Endodermal cell (in vitro differentiated cells): ENCODE data around the gene GRID1. TPM values are rescaled to one million over a fixed set of nuclear protein-coding genes. Genes with fewer than 3 reads are reported as not detected.

ENCODE experiments used
- DNase-seq: peaks from one replicate; pipeline ENCODE4 v3.0.0-alpha.2; 2017
- H3K27ac ChIP-seq: 2 replicates; pipeline ENCODE4 v1.5.1; 2013; ENCODE audit warnings: mild to moderate bottlenecking, low read depth, low read length, moderate library complexity
- H3K27me3 ChIP-seq: 2 replicates; pipeline ENCODE4 v1.6.1; 2013; ENCODE audit warnings: mild to moderate bottlenecking, low read length, moderate library complexity; ENCODE audit not compliant: insufficient read depth, control insufficient read depth, poor library complexity, severe bottlenecking
- H3K36me3 ChIP-seq: 2 replicates; pipeline ENCODE4 v1.7.0; 2013; ENCODE audit warnings: mild to moderate bottlenecking, low read length, moderate library complexity; ENCODE audit not compliant: control insufficient read depth, insufficient read depth
- H3K4me1 ChIP-seq: one replicate; pipeline ENCODE4 v1.7.0; 2013; ENCODE audit warnings: low read length; ENCODE audit not compliant: control insufficient read depth, insufficient read depth
- H3K4me3 ChIP-seq: 2 replicates; pipeline ENCODE4 v1.5.1; 2013; ENCODE audit warnings: mild to moderate bottlenecking, low read length, moderate library complexity
- H3K9ac ChIP-seq: 2 replicates; pipeline ENCODE4 v1.6.1; 2013; ENCODE audit warnings: mild to moderate bottlenecking, low read length, moderate library complexity; ENCODE audit not compliant: poor library complexity, severe bottlenecking; ENCODE audit errors: extremely low read depth
- H3K9me3 ChIP-seq: 2 replicates; pipeline ENCODE4 v1.6.1; 2013; ENCODE audit warnings: mild to moderate bottlenecking, low read length, moderate library complexity; ENCODE audit not compliant: control insufficient read depth
- H3K27ac Mint-ChIP-seq: 2 replicates; pipeline ENCODE4 v1.8.0; 2020; ENCODE audit warnings: mixed read lengths
- H3K27me3 Mint-ChIP-seq: 2 replicates; pipeline ENCODE4 v1.8.0; 2021; ENCODE audit warnings: mild to moderate bottlenecking, mixed read lengths; ENCODE audit not compliant: insufficient read depth
- H3K36me3 Mint-ChIP-seq: 2 replicates; pipeline ENCODE4 v1.8.0; 2020; ENCODE audit warnings: low read depth, mixed read lengths
- H3K4me1 Mint-ChIP-seq: 2 replicates; pipeline ENCODE4 v1.8.0; 2020; ENCODE audit warnings: mixed read lengths
- H3K4me3 Mint-ChIP-seq: 2 replicates; pipeline ENCODE4 v1.8.0; 2020; ENCODE audit warnings: mild to moderate bottlenecking, moderate library complexity, mixed read lengths
- H3K9me3 Mint-ChIP-seq: 2 replicates; pipeline ENCODE4 v1.8.0; 2020; ENCODE audit warnings: mild to moderate bottlenecking, mixed read lengths
- WGBS, 2 experiments: methylation state at CpG; one replicate each; pipeline versions ENCODE4 v1.1.5 to v1.1.7; 2013; ENCODE audit warnings: missing lambda C conversion rate in 2 of 2, mixed read lengths in 1 of 2; ENCODE audit not compliant: insufficient coverage in 1 of 2, insufficient read length in 1 of 2; 5-methylcytosine and 5-hydroxymethylcytosine counted together
- total RNA-seq, 2 donors: library from RNA; stranded (reverse); fragmentation: NEBNext Ultra II Directional in 1 of 2; extraction: Animal tissue kit (Norgen Biotek cat#: 25700) in 1 of 2; gene quantifications; 2 replicates in 1 of 2; 3 replicates in 1 of 2; pipeline ENCODE4 v1.2.1, GENCODE V29; 2021
- TF ChIP-seq, protein P1 (sequence below): fragments of 200-600 bp; sonication (generic); conservative IDR thresholded peaks from 2 replicates; pipeline ENCODE4 v1.5.0; 2021; ENCODE audit warnings: antibody characterized with exemption, mild to moderate bottlenecking

The GRID1 gene
- total RNA-seq, 2 donors from 2014 or later, result 0.13 to 0.53 TPM

DNA sequence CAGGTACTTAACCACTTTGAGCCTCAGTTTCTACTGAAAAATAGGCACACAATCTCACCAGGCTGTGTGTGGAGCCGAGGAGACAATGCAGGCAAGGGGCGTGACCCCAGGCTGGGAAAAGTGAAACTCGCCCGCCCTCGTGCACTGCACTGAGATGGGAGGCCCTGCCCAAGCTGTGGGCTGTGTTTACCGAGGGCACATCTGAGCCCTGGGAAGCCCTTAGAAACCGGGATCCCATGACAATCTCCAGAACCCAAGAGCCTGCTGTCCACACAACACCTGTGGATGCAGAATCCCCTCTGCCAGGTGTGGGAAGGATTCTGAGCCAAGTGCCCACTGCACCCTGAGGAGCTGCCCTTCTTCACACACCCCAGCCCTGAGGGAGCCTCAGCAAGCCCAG lies 198.3 kb downstream of the GRID1 start:
- Histone ChIP-seq H3K27ac (no peak overlapping the region), H3K4me3 (no peak overlapping the region), H3K9ac (no peak overlapping the region), H3K36me3 (no peaks in the 10 kb centered on the region), H3K9me3 (no peaks in the 10 kb centered on the region), H3K4me1 (no peaks in the 10 kb centered on the region), H3K27me3 (no peaks in the 10 kb centered on the region)
- Mint-ChIP-seq H3K9me3 (no peaks in the 10 kb centered on the region), H3K4me3 (no peak overlapping the region), H3K27ac (no peak overlapping the region), H3K27me3 (no peaks in the 10 kb centered on the region), H3K36me3 (no peaks in the 10 kb centered on the region), H3K4me1 (no peaks in the 10 kb centered on the region)
- 82 to 91% methylated on average over 2 to 7 of the region's 7 CpGs for whole genome bisulfite sequencing, 2 experiments
- TF ChIP-seq, protein P1, sequence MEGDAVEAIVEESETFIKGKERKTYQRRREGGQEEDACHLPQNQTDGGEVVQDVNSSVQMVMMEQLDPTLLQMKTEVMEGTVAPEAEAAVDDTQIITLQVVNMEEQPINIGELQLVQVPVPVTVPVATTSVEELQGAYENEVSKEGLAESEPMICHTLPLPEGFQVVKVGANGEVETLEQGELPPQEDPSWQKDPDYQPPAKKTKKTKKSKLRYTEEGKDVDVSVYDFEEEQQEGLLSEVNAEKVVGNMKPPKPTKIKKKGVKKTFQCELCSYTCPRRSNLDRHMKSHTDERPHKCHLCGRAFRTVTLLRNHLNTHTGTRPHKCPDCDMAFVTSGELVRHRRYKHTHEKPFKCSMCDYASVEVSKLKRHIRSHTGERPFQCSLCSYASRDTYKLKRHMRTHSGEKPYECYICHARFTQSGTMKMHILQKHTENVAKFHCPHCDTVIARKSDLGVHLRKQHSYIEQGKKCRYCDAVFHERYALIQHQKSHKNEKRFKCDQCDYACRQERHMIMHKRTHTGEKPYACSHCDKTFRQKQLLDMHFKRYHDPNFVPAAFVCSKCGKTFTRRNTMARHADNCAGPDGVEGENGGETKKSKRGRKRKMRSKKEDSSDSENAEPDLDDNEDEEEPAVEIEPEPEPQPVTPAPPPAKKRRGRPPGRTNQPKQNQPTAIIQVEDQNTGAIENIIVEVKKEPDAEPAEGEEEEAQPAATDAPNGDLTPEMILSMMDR, result no peak
- DNase-seq, result no peak

DNA sequence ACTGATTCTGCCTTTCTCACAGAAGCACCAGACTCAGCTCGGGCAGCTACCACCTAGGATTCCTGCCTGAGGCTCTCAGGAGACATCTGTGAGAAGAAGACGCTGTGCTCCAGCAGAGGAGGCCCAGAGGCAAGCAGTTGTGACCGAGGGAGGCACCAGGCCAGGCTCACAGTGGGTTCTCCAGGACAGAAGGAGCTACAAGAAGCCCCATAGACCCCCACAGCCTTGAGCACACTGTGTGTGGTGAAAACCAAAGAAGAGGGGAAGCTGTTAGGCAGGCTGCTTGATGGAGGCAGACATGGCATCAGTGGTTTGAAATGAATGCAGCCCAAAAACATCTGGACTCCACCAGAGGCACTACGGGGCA lies 198.8 kb downstream of the GRID1 start:
- H3K27ac Mint-ChIP-seq, result no peak overlapping the region
- no peaks in the 10 kb centered on the region for H3K27me3 Mint-ChIP-seq
- no peak for DNase-seq
- H3K4me1 Mint-ChIP-seq, result no peaks in the 10 kb centered on the region
- H3K9ac ChIP-seq, result no peak overlapping the region
- TF ChIP-seq, protein P1, result no peak
- H3K36me3 Mint-ChIP-seq, result no peaks in the 10 kb centered on the region
- no peak overlapping the region for H3K4me3 ChIP-seq
- no peak overlapping the region for H3K4me3 Mint-ChIP-seq
- H3K27me3 ChIP-seq, result no peaks in the 10 kb centered on the region
- no peaks in the 10 kb centered on the region for H3K9me3 ChIP-seq
- WGBS, 2 experiments, result 83 to 95% methylated on average over 3 to 4 of the region's 4 CpGs
- H3K36me3 ChIP-seq, result no peaks in the 10 kb centered on the region
- H3K27ac ChIP-seq, result no peak overlapping the region
- H3K4me1 ChIP-seq, result no peaks in the 10 kb centered on the region
- H3K9me3 Mint-ChIP-seq, result no peaks in the 10 kb centered on the region

DNA sequence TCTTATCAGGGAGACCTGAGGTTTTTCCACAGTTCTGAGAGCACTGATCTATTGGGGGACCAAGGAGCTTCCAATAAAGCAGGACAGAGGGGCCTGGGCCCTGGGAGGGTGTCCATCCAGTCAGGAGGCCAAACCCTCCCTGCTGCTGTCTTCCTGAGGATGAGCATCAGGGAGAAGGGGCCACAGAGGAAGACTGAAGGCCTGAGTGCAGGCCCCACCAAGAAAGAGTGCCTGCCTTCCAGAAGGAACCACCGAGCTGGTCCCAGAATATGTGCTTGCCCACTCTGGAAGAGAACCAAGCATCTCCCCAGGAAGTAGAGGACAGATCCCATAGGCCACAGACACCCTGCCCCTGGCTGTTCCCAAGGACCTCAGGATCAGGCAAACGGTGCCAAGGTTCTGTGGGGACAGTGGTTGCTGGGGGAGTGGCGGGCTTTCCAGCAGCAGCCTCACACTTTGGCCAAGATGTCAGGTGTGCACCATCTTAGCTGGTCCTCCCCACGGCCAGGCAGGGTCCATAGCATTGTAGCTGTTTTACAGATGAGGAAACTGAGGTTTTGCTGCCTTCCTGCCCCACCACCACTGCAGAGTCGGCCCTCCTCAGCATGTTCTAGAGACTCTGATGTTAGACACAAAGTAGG lies 199.4 kb downstream of the GRID1 start:
- Histone ChIP-seq H3K27ac (no peak overlapping the region), H3K36me3 (no peaks in the 10 kb centered on the region), H3K4me3 (no peak overlapping the region), H3K9me3 (no peaks in the 10 kb centered on the region), H3K9ac (no peak overlapping the region), H3K4me1 (no peaks in the 10 kb centered on the region), H3K27me3 (no peaks in the 10 kb centered on the region)
- Mint-ChIP-seq H3K27ac (no peak overlapping the region), H3K36me3 (no peaks in the 10 kb centered on the region), H3K4me3 (no peak overlapping the region), H3K4me1 (no peaks in the 10 kb centered on the region), H3K27me3 (no peaks in the 10 kb centered on the region), H3K9me3 (no peaks in the 10 kb centered on the region)
- DNase-seq, result no peak
- 87 to 96% methylated on average over 4 to 5 of the region's 5 CpGs for WGBS, 2 experiments
- TF ChIP-seq, protein P1, result no peak
